ENCODE data around the gene TIAL1.

DNA sequence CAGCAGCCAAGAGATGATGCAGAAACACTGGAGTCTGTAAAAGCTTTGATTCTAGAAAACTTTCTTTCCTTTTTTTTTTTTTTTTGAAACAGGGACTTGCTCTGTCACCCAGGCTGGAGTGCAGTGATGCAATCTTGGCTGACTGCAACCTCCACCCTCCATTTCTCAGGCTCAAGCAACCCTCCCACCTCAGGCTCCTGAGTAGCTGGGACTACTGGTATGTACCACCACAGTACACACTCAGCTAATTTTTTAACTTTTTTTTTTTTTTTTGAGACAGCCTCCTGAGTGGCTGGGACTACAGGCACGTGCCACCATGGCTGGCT is 37.4 kb upstream of the TIAL1 start:
- TF ChIP-seq CTCF (IDR thresholded peaks at IDR 0.05; ENCODE audit: low read depth, low read length, missing input control) (no peak), JUND (IDR thresholded peaks at IDR 0.05) (no peak), ATF3 (IDR thresholded peaks at IDR 0.05) (no peak)
- TF ChIP-seq, protein P1, sequence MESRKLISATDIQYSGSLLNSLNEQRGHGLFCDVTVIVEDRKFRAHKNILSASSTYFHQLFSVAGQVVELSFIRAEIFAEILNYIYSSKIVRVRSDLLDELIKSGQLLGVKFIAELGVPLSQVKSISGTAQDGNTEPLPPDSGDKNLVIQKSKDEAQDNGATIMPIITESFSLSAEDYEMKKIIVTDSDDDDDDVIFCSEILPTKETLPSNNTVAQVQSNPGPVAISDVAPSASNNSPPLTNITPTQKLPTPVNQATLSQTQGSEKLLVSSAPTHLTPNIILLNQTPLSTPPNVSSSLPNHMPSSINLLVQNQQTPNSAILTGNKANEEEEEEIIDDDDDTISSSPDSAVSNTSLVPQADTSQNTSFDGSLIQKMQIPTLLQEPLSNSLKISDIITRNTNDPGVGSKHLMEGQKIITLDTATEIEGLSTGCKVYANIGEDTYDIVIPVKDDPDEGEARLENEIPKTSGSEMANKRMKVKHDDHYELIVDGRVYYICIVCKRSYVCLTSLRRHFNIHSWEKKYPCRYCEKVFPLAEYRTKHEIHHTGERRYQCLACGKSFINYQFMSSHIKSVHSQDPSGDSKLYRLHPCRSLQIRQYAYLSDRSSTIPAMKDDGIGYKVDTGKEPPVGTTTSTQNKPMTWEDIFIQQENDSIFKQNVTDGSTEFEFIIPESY (IDR thresholded peaks at IDR 0.05), result no peak
